ENCODE results near the gene ATP11A. TPM values are rescaled to one million over a fixed set of nuclear protein-coding genes. Genes with fewer than 3 reads are reported as not detected.
A peak's percentile ranks its signal among the peaks of the same experiment; 100 is the strongest.

Gene ATP11A
- total and polyA plus RNA-seq, 7 donors = 0.69 to 22.9 (median 9.6) TPM

GRCh38 chr13:112819816-112820215, 130.0 kb downstream of the ATP11A start:
- Histone ChIP-seq H3K27me3 (no peaks in the 10 kb centered on the region), H3K4me3 (no peak overlapping the region), H3K27ac (no peak overlapping the region), H3K4me1 (no peaks in the 10 kb centered on the region), H3K9me3 (no peaks in the 10 kb centered on the region), H3K36me3 (peaks cover 16 to 66% (median 27%) of the 10 kb centered on the region in 4 donors)
- DNase-seq = peak; percentile 52
- TF ChIP-seq CTCF (IDR thresholded peaks at IDR 0.05) = no peak
- 94 to 96% methylated on average over 29 of the region's 29 CpGs for WGBS, 2 donors
- intact Hi-C loops (cut with DNase I) = no loop called here

- Histone ChIP-seq H3K36me3 (peaks cover 16 to 71% (median 26%) of the 10 kb centered on the region in 4 donors), H3K27ac (no peak overlapping the region), H3K4me3 (no peak overlapping the region), H3K27me3 (no peaks in the 10 kb centered on the region), H3K9me3 (no peaks in the 10 kb centered on the region), H3K4me1 (no peaks in the 10 kb centered on the region)
- WGBS, 2 donors = 95 to 96% methylated on average over 11 of the region's 11 CpGs
- peak; percentile 35 for DNase-seq
- intact Hi-C loops (cut with DNase I) = no loop called here
- TF ChIP-seq CTCF (IDR thresholded peaks at IDR 0.05) (no peak), POLR2AphosphoS5 (IDR thresholded peaks at IDR 0.05) (no peak), POLR2A (IDR thresholded peaks at IDR 0.05) (no peak), EP300 (IDR thresholded peaks at IDR 0.05) (no peak)
These were observed 130.5 kb downstream of the ATP11A start for GRCh38 chr13:112820318-112820717.

GRCh38 chr13:112821340-112822055, 131.7 kb downstream of the ATP11A start:
- intact Hi-C loops (cut with DNase I) = no loop called here

GRCh38 chr13:112822851-112823250, 133.0 kb downstream of the ATP11A start:
- DNase-seq = peak; percentile 30
- TF ChIP-seq POLR2A (IDR thresholded peaks at IDR 0.05) (no peak), CTCF (IDR thresholded peaks at IDR 0.05) (no peak), EP300 (IDR thresholded peaks at IDR 0.05) (no peak), POLR2AphosphoS5 (IDR thresholded peaks at IDR 0.05) (no peak)
- Histone ChIP-seq H3K27ac (no peak overlapping the region), H3K4me3 (no peak overlapping the region), H3K27me3 (no peaks in the 10 kb centered on the region), H3K9me3 (no peaks in the 10 kb centered on the region), H3K4me1 (no peaks in the 10 kb centered on the region), H3K36me3 (peaks cover 12 to 76% (median 14%) of the 10 kb centered on the region in 4 donors)
- intact Hi-C loops (cut with DNase I) = no loop called here
- WGBS, 2 donors = 86 to 95% methylated on average over 11 of the region's 11 CpGs

More at GRCh38 chr13:112821340-112822055, 131.7 kb downstream of the ATP11A start:
- Histone ChIP-seq H3K27me3 (no peaks in the 10 kb centered on the region), H3K27ac (no peak overlapping the region), H3K36me3 (peaks cover 14 to 76% (median 22%) of the 10 kb centered on the region in 4 donors), H3K4me3 (no peak overlapping the region), H3K9me3 (no peaks in the 10 kb centered on the region), H3K4me1 (no peaks in the 10 kb centered on the region)
- WGBS, 2 donors = 89 to 91% methylated on average over 19 of the region's 19 CpGs
- DNase-seq = peak; percentile 36
- TF ChIP-seq EP300 (IDR thresholded peaks at IDR 0.05) = no peak
- TF ChIP-seq POLR2AphosphoS5 (IDR thresholded peaks at IDR 0.05) = no peak
- TF ChIP-seq POLR2A (IDR thresholded peaks at IDR 0.05) = no peak
- TF ChIP-seq CTCF (IDR thresholded peaks at IDR 0.05) = no peak

GRCh38 chr13:112824429-112824828, 134.6 kb downstream of the ATP11A start:
- no peaks in the 10 kb centered on the region for H3K27me3 ChIP-seq
- intact Hi-C loops (cut with DNase I) = no loop called here
- H3K9me3 ChIP-seq = no peaks in the 10 kb centered on the region
- H3K36me3 ChIP-seq = peaks cover 5 to 81% (median 11%) of the 10 kb centered on the region in 4 donors
- no peaks in the 10 kb centered on the region for H3K4me1 ChIP-seq
- TF ChIP-seq EP300 (IDR thresholded peaks at IDR 0.05) = no peak
- no peak for TF ChIP-seq POLR2A (IDR thresholded peaks at IDR 0.05)
- no peak for TF ChIP-seq POLR2AphosphoS5 (IDR thresholded peaks at IDR 0.05)
- no peak for TF ChIP-seq CTCF (IDR thresholded peaks at IDR 0.05)
- DNase-seq = no peak
- H3K4me3 ChIP-seq = no peak overlapping the region
- H3K27ac ChIP-seq = no peak overlapping the region
- WGBS, 2 donors = 91 to 95% methylated on average over 10 of the region's 10 CpGs

Measured in sigmoid colon (tissue), 7 donors.